ENCODE data around the gene KIF2A. TPM values are rescaled to one million over a fixed set of nuclear protein-coding genes. Genes with fewer than 3 reads are reported as not detected.

Gene KIF2A
- total and polyA plus RNA-seq, 2 of the 13 experiments (the other 11 are each of a cell fraction or from before 2014, with no cell fraction given) = 8.5 to 19.2 TPM

DNA sequence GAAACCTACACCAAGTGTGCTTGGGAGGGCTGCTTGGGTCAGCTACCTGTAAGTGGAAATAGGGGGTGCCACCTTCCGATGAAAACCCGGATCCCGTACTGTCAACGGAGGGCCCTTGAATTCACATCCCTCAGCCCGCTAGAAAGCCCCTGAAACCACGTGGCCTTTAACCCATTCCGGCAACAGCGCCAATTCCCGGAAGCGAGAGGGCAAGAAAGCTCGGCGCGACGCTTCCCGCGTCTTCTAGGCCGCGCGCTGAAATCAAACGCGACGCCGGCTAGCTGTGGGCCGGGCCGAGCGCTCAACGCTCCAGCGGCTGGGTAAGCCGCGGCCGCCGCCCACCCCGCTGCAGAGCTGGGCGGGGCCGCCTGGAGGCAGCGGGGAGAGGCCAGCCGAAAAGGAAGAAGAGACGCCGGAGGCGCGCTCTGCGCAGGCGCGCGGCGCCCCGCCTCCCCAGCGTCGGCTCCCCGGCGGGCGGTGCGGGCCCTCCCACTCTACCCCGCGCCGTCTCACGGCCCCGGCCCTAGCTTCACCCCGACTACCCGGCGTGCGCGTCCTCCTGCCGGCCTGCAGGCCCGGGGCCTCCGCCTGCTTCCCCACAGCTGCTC is at the start of gene KIF2A (continued):
- TF ChIP-seq, protein P1, sequence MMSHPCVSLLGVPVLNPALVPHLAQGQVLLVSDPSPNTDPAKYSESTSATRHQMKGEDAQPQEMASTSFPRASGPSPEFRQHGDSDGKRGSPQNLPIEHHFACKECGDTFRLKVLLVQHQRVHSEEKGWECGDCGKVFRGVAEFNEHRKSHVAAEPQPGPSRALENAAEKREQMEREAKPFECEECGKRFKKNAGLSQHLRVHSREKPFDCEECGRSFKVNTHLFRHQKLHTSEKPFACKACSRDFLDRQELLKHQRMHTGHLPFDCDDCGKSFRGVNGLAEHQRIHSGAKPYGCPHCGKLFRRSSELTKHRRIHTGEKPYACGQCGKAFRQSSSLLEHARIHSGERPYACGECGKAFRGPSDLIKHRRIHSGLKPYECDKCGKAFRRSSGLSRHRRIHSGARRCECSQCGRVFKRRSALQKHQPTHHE (CRISPR knock-in tag; IDR thresholded peaks at IDR 0.05; ENCODE audit: borderline replicate concordance) = peak; percentile 72
- TF ChIP-seq, protein P2, sequence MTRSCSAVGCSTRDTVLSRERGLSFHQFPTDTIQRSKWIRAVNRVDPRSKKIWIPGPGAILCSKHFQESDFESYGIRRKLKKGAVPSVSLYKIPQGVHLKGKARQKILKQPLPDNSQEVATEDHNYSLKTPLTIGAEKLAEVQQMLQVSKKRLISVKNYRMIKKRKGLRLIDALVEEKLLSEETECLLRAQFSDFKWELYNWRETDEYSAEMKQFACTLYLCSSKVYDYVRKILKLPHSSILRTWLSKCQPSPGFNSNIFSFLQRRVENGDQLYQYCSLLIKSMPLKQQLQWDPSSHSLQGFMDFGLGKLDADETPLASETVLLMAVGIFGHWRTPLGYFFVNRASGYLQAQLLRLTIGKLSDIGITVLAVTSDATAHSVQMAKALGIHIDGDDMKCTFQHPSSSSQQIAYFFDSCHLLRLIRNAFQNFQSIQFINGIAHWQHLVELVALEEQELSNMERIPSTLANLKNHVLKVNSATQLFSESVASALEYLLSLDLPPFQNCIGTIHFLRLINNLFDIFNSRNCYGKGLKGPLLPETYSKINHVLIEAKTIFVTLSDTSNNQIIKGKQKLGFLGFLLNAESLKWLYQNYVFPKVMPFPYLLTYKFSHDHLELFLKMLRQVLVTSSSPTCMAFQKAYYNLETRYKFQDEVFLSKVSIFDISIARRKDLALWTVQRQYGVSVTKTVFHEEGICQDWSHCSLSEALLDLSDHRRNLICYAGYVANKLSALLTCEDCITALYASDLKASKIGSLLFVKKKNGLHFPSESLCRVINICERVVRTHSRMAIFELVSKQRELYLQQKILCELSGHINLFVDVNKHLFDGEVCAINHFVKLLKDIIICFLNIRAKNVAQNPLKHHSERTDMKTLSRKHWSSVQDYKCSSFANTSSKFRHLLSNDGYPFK (CRISPR knock-in tag; IDR thresholded peaks at IDR 0.05; ENCODE audit: borderline replicate concordance) = peak; percentile 36; the same call in 1 of the 2 replicates
- no peak for TF ChIP-seq HMG20B (CRISPR knock-in tag; conservative IDR thresholded peaks at IDR 0.05)
- TF ChIP-seq ZNF354B (CRISPR knock-in tag; IDR thresholded peaks at IDR 0.05) = peak; percentile 89; the same call in 1 of the 2 replicates
- TF ChIP-seq TEAD3 (CRISPR knock-in tag; optimal IDR thresholded peaks at IDR 0.05; ENCODE audit: borderline replicate concordance) = no peak
- TF ChIP-seq ISX (CRISPR knock-in tag; conservative IDR thresholded peaks at IDR 0.05) = peak; percentile 37; the same call in 1 of the 2 replicates
- no peak for TF ChIP-seq PAWR (CRISPR knock-in tag; IDR thresholded peaks at IDR 0.05; ENCODE audit: borderline replicate concordance)
- TF ChIP-seq KAT8 (CRISPR knock-in tag; IDR thresholded peaks at IDR 0.05) = peak; percentile 88
- TF ChIP-seq, protein P3, sequence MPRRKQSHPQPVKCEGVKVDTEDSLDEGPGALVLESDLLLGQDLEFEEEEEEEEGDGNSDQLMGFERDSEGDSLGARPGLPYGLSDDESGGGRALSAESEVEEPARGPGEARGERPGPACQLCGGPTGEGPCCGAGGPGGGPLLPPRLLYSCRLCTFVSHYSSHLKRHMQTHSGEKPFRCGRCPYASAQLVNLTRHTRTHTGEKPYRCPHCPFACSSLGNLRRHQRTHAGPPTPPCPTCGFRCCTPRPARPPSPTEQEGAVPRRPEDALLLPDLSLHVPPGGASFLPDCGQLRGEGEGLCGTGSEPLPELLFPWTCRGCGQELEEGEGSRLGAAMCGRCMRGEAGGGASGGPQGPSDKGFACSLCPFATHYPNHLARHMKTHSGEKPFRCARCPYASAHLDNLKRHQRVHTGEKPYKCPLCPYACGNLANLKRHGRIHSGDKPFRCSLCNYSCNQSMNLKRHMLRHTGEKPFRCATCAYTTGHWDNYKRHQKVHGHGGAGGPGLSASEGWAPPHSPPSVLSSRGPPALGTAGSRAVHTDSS (CRISPR knock-in tag; conservative IDR thresholded peaks at IDR 0.05) = no peak
- no peak for TF ChIP-seq MBD4 (IDR thresholded peaks at IDR 0.05; ENCODE audit: borderline replicate concordance, low read length)
- no peak; the same call in 1 of the 2 replicates for TF ChIP-seq ZNF670 (CRISPR knock-in tag; IDR thresholded peaks at IDR 0.05; ENCODE audit: borderline replicate concordance)
- peak; percentile 85 for TF ChIP-seq ELF1 (CRISPR knock-in tag; IDR thresholded peaks at IDR 0.05)
- TF ChIP-seq, protein P4, sequence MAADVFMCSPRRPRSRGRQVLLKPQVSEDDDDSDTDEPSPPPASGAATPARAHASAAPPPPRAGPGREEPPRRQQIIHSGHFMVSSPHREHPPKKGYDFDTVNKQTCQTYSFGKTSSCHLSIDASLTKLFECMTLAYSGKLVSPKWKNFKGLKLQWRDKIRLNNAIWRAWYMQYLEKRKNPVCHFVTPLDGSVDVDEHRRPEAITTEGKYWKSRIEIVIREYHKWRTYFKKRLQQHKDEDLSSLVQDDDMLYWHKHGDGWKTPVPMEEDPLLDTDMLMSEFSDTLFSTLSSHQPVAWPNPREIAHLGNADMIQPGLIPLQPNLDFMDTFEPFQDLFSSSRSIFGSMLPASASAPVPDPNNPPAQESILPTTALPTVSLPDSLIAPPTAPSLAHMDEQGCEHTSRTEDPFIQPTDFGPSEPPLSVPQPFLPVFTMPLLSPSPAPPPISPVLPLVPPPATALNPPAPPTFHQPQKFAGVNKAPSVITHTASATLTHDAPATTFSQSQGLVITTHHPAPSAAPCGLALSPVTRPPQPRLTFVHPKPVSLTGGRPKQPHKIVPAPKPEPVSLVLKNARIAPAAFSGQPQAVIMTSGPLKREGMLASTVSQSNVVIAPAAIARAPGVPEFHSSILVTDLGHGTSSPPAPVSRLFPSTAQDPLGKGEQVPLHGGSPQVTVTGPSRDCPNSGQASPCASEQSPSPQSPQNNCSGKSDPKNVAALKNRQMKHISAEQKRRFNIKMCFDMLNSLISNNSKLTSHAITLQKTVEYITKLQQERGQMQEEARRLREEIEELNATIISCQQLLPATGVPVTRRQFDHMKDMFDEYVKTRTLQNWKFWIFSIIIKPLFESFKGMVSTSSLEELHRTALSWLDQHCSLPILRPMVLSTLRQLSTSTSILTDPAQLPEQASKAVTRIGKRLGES (CRISPR knock-in tag; IDR thresholded peaks at IDR 0.05; ENCODE audit: borderline replicate concordance) = no peak
- no peak for TF ChIP-seq NFE2L1 (CRISPR knock-in tag; IDR thresholded peaks at IDR 0.05; ENCODE audit: borderline replicate concordance)
- no peak for TF ChIP-seq SUZ12 (IDR thresholded peaks at IDR 0.05; ENCODE audit: low read depth, low read length)
- peak; percentile 78; the same call in 1 of the 2 replicates for TF ChIP-seq PHF8 (CRISPR knock-in tag; IDR thresholded peaks at IDR 0.05)
- no peak for TF ChIP-seq CBX1 (IDR thresholded peaks at IDR 0.05; ENCODE audit: low read depth)
- no peak for TF ChIP-seq SP2 (CRISPR knock-in tag; IDR thresholded peaks at IDR 0.05)
- TF ChIP-seq CBFB (CRISPR knock-in tag; IDR thresholded peaks at IDR 0.05) = no peak
- TF ChIP-seq, protein P5, sequence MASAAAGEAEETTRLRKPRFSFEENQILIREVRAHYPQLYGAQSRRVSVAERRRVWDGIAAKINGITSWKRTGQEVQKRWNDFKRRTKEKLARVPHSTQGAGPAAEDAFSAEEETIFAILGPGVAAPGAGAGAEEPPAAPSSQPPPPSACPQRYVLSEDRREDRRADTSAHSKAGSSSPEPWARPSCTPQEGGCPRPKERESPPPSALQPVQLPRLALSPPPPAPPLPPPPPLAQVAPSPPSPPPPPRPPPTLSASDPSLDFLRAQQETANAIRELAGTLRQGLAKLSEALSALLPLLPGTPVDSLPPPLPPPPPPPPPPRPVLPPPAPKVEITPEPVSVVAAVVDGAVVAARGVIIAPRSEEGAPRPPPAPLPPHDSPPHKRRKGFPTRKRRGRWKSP (CRISPR knock-in tag; IDR thresholded peaks at IDR 0.05) = peak; percentile 90
- TF ChIP-seq RNF2 (conservative IDR thresholded peaks at IDR 0.05; ENCODE audit: low read depth) = peak; percentile 87
